Measurements from ENCODE around the gene DPEP1.
"Not testable (repeated sequence)": the region's sequence is repeated elsewhere in the genome, so short reads cannot be mapped to it uniquely, and the experiment has no call there.

The DPEP1 gene

DNA sequence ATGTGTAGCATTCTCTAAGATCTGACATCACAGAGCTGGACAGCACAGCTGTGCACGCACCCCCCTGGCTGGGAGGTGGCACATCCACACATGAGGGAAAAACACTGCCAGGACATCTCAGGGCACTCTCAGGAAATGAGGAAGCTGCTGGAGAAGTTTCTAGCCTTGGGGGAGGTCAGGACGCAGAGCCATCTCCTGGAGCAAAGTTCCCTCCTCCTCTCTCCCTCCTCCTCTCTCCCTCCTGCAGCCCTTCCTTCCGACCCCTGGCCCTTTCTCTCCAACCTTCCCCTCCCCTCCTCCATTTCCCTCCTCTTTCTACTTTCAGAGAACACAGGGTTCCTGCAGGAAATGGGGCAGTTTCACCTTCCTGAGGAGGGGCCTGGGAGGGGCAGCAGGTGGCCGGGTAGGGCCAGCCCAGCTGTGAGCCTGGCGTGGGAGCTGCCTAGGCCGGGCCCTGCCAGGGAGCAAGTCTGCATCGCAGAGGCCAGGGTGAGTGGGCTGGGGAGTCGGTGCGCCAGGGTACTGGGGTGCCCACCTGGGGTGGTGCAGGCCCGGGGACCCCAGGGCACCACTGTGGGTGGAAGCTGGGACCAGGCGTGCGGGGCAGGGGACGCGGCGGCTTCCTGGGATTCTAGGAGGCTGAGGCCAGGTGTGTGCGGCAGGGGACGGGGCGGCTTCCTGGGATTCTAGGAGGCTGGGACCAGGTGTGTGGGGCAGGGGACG, at the start of gene DPEP1:
Gene DPEP1, plus strand, starts transcription at position 412 of the 723 bp plus-strand sequence. CDS start 16,769 bp downstream, outside the sequence.
- DNase-seq (no peak), ATAC-seq (replicated peaks) (no peak)
- Mint-ChIP-seq H3K4me3 (no peak within 1 kb of the TSS), H3K4me1 (peaks cover 9 to 10% of the 10 kb centered on the region in 2 donors), H3K27ac (no peak within 1 kb of the TSS), H3K9me3 (peaks cover 0 to 2% of the 10 kb centered on the region in 2 donors), H3K27me3 (peaks cover 4 to 22% of the 10 kb centered on the region in 2 donors), H3K36me3 (no peaks in the 10 kb centered on the region)

- H3K27me3 Mint-ChIP-seq = no peaks in the 10 kb centered on the region
- H3K9me3 Mint-ChIP-seq = no peaks in the 10 kb centered on the region
- peaks cover 42 to 46% of the 10 kb centered on the region in 2 donors for H3K36me3 Mint-ChIP-seq
- peak overlapping the region; percentile 94 for H3K27ac Mint-ChIP-seq
- ATAC-seq (replicated peaks) = no peak
- peak overlapping the region; percentile 73 to 79 for H3K4me3 Mint-ChIP-seq
- peaks cover 37 to 56% of the 10 kb centered on the region in 2 donors for H3K4me1 Mint-ChIP-seq
- DNase-seq = no peak
Measured at GRCh38 chr16:89564476-89565255, 48.8 kb upstream of the DPEP1 start.

- H3K9me3 Mint-ChIP-seq = no peaks in the 10 kb centered on the region
- H3K27ac Mint-ChIP-seq = peak overlapping the region; percentile 94
- H3K4me3 Mint-ChIP-seq = peak overlapping the region; percentile 73 to 79
- DNase-seq (no peak), ATAC-seq (replicated peaks) (peak in 1 of 2 donors; percentile 0)
- H3K36me3 Mint-ChIP-seq = peaks cover 42 to 46% of the 10 kb centered on the region in 2 donors
- H3K4me1 Mint-ChIP-seq = peaks cover 36 to 52% of the 10 kb centered on the region in 2 donors
- peaks cover under 1 to 4% of the 10 kb centered on the region in 2 donors for H3K27me3 Mint-ChIP-seq
Measured at GRCh38 chr16:89565256-89565505, 48.3 kb upstream of the DPEP1 start.

DNA sequence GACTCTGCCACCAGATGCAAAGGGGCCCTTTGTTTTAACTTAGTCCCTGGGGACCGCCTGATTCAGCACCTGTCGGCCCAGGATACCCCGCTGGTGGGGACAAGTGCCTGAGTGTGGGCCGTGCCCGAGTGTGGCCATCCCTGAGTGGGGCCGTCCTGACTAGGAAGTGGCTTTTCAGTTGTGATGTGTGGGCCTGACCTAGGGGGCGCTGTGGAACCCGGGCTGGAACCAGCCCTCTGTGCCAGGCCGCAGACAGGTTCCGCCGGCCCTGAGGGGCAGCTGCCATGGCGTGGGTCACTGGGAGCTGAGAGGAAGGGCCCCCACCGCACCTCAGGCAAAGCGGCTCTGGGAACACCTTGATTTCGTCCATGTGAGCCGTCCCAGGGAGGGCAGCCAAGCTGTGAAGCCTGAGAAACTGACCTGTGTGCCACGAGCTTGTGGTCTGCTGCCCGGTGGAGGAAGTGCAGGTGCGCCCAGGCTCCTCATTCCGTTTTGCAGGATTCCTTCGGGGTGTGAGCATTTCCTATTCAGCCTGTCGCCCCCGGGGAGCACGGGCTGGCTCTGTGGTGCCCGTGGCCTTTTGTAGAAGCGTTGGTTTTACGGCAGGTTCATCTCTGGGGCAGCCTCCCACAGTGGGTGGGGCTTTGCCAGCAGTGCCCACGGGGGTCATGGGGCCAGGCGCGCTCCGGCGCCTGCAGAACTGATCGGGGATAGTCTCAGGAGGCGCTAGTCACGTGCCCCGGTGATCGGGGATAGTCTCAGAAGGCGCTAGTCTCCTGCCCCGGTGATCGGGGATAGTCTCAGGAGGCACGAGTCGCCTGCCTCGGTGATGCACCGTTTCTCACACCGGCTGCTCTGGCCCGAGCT, 47.7 kb upstream of the DPEP1 start:
- H3K4me3 Mint-ChIP-seq = peak overlapping the region; percentile 73 to 79
- H3K27me3 Mint-ChIP-seq = peaks cover 5 to 9% of the 10 kb centered on the region in 2 donors
- peaks cover 42 to 47% of the 10 kb centered on the region in 2 donors for H3K36me3 Mint-ChIP-seq
- H3K27ac Mint-ChIP-seq = peak overlapping the region; percentile 94
- H3K4me1 Mint-ChIP-seq = peaks cover 38 to 52% of the 10 kb centered on the region in 2 donors
- H3K9me3 Mint-ChIP-seq = no peaks in the 10 kb centered on the region
- DNase-seq = peak; percentile 51
- peak; percentile 68 to 73 for ATAC-seq (replicated peaks)

GRCh38 chr16:89567656-89568594, 45.5 kb upstream of the DPEP1 start:
- H3K27ac Mint-ChIP-seq = no peak overlapping the region
- H3K27me3 Mint-ChIP-seq = peaks cover 14 to 28% of the 10 kb centered on the region in 2 donors
- peaks cover 24 to 29% of the 10 kb centered on the region in 2 donors for H3K36me3 Mint-ChIP-seq
- no peak overlapping the region for H3K4me3 Mint-ChIP-seq
- peaks cover 38 to 54% of the 10 kb centered on the region in 2 donors for H3K4me1 Mint-ChIP-seq
- DNase-seq (no peak), ATAC-seq (replicated peaks) (no peak)
- H3K9me3 Mint-ChIP-seq = no peaks in the 10 kb centered on the region

DNA sequence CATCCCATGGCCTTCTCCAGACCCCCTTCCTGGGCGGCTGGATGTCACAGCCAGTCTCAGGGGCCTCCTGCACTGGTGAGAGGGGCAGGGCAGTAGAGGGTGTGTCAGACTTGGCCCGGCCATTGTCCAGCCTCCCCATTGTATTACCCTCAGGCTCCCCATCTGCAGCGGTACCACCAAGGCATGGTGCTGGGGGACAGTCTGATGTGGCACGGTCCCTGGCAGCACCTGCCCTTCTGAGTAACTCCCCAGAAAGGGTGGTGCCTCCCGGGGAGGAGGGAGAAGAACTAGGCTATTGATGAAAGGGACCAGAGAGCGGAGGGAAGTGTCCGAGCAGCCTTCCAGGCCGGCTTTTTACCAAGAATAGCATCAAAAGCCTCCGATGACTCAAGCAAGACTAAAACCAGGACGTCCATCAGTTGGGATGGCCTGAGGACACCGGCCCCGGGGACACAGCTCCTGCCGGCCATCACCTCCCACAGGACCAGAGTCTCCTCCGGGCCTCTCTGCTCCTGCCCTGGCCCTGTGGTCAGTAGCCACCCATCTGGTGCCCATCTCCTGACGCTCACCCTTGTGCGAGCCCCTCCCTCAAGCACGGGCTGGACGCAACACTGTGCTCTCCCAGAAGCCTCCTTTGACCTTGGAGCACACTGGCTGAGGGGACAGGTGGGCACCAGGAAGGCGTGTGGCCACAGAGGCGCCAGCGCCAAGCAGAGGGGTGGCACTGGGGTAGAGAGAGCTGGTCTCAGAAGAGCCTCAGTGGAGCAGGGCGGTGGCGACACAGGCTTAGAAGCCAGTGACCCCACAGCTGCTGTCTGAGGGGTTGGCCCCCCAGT, 43.7 kb upstream of the DPEP1 start:
- H3K4me3 Mint-ChIP-seq = no peak overlapping the region
- H3K9me3 Mint-ChIP-seq = no peaks in the 10 kb centered on the region
- ATAC-seq (replicated peaks) (no peak), DNase-seq (no peak)
- no peak overlapping the region for H3K27ac Mint-ChIP-seq
- peaks cover 29 to 43% of the 10 kb centered on the region in 2 donors for H3K4me1 Mint-ChIP-seq
- peaks cover 10 to 14% of the 10 kb centered on the region in 2 donors for H3K36me3 Mint-ChIP-seq
- peaks cover 15 to 30% of the 10 kb centered on the region in 2 donors for H3K27me3 Mint-ChIP-seq

- Mint-ChIP-seq H3K36me3 (peaks cover 6 to 8% of the 10 kb centered on the region in 2 donors), H3K27me3 (peaks cover 15 to 30% of the 10 kb centered on the region in 2 donors), H3K27ac (no peak overlapping the region), H3K9me3 (no peaks in the 10 kb centered on the region), H3K4me3 (no peak overlapping the region), H3K4me1 (peaks cover 24 to 40% of the 10 kb centered on the region in 2 donors)
- DNase-seq = no peak
- ATAC-seq (replicated peaks) = no peak
Measured at GRCh38 chr16:89570342-89570923, 43.0 kb upstream of the DPEP1 start.

- not testable (repeated sequence) for H3K9me3 Mint-ChIP-seq; H3K4me3 Mint-ChIP-seq; H3K36me3 Mint-ChIP-seq; DNase-seq; H3K27ac Mint-ChIP-seq; ATAC-seq (replicated peaks)
- Mint-ChIP-seq H3K4me1 (peaks cover 18 to 33% of the 10 kb centered on the region in 2 donors), H3K27me3 (peaks cover 15 to 30% of the 10 kb centered on the region in 2 donors)
Measured at GRCh38 chr16:89570983-89571598, 42.4 kb upstream of the DPEP1 start.

DNA sequence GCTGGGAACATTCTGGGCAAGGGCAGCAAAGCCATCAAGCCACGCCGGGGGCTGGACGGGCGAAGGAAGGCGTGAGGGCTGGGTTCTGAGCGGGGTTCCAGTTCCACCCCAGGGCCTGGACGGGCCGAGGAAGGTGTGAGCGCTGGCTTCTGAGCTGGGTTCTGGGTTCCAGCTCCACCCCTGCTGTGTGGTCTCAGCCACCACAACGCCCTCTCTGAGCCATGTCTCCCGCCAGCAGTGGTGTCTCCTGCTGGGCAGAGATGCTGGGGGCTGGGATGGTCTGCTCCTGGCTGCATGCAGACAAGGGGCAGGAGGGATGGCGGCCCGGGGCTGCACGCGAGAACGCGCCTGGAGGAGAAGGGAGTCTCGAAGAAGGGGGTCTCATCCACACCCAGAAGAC, 41.8 kb upstream of the DPEP1 start:
- peaks cover 4 to 6% of the 10 kb centered on the region in 2 donors for H3K36me3 Mint-ChIP-seq
- H3K27me3 Mint-ChIP-seq = peaks cover 15 to 30% of the 10 kb centered on the region in 2 donors
- no peak for ATAC-seq (replicated peaks)
- peak overlapping the region; percentile 79 for H3K27ac Mint-ChIP-seq
- no peak for DNase-seq
- H3K4me1 Mint-ChIP-seq = peaks cover 18 to 29% of the 10 kb centered on the region in 2 donors
- H3K4me3 Mint-ChIP-seq = peak overlapping the region in 1 of 2 donors; percentile 19
- no peaks in the 10 kb centered on the region for H3K9me3 Mint-ChIP-seq

DNA sequence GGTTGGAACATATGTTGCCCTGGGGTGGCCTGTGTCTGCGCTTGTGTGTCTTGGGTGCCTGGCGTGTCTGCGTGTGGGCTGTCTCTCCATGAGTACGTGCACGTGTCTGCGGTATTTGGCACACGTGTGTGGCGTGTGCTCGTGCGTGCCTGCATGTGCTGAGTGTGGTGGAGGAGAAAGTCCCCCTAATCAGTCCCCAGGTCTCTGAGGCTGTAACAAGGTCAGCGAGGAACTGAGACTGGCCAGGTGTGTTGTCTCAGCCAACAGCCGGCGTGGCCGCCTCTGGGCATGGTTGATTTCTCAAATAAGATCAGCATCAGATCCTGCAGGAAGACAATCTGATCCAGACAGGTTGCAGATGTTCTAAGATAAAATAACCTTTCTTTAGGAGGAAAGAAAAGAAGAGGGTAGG, 41.4 kb upstream of the DPEP1 start:
- DNase-seq (no peak), ATAC-seq (replicated peaks) (peak; percentile 44 to 45)
- Mint-ChIP-seq H3K36me3 (peaks cover 4 to 6% of the 10 kb centered on the region in 2 donors), H3K27ac (peak overlapping the region; percentile 79), H3K4me1 (peaks cover 18 to 29% of the 10 kb centered on the region in 2 donors), H3K27me3 (peaks cover 15 to 30% of the 10 kb centered on the region in 2 donors), H3K9me3 (no peaks in the 10 kb centered on the region), H3K4me3 (peak overlapping the region in 1 of 2 donors; percentile 29)

DNA sequence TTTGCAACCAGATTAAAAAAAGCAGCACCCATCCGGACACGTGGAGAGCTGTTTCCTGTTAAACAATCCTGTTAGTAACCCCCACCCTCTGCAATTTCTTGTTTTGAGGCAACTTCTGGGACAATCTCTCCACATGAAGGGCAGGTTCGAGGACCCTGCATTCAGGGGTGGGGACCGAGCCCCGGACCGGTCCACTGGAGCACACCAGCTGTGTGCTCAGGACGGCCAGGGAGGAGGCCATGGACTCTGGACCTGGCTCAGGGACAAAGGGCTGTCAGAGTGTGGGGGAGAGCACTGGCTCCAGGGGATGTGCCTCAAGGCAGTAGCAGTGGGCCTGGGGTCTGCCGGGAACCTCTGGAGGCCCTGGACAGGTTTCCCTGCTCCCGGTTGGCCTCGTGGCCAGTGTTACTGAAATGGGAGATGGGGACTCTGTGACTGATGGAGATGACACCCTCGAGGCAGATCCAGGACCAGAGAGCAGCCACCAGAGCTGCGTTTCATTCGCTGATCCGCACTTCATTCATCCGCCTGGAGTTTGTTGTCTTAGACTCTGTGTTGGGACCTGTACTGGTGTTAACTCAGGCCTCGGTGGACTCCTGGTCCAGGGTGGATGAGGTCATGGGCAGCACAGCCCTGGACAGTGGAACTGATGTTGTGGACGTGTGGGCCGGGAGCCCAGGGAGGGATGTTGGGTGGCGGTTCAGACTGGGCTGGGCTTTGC, 40.8 kb upstream of the DPEP1 start:
- no peak overlapping the region for H3K4me3 Mint-ChIP-seq
- H3K36me3 Mint-ChIP-seq = peaks cover 3% of the 10 kb centered on the region in 2 donors
- H3K27me3 Mint-ChIP-seq = peaks cover 15 to 30% of the 10 kb centered on the region in 2 donors
- H3K4me1 Mint-ChIP-seq = peaks cover 19 to 29% of the 10 kb centered on the region in 2 donors
- no peak overlapping the region for H3K27ac Mint-ChIP-seq
- ATAC-seq (replicated peaks) (no peak), DNase-seq (no peak)
- no peaks in the 10 kb centered on the region for H3K9me3 Mint-ChIP-seq
